ENCODE data around the gene RIC1. TPM values are rescaled to one million over a fixed set of nuclear protein-coding genes. Genes with fewer than 3 reads are reported as not detected.

RIC1 gene
- total and polyA plus RNA-seq, 9 of the 15 experiments (the other 6 are each of a cell fraction or from before 2014, with no cell fraction given): 3.2 to 25.8 (median 15.0) TPM

DNA sequence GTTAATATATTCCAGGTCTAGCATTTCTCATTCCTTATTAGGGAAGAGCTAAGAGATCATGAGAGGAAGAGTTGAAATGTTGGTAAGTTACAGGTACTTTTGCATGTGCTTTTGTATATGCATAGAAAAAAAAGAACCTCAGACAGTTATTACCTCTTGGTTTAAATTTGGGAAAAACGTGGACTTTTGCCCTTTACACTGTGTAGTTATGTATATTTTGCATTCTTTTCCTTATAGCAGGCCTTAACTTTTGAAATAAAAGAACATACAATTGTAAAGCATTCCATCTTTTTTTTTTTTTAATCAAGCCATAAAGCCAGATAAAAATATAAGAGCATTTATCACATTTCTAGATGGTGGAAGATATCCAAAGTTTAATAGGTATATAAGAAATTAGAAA lies 61.4 kb downstream of the RIC1 start:
- WGBS (ENCODE audit: insufficient coverage, low coverage, missing lambda C conversion rate): 67% methylated on average over 1 of the region's 1 CpG
- peaks cover 3% of the 10 kb centered on the region for H3K9me1 ChIP-seq (ENCODE audit: control insufficient read depth, insufficient read depth, low read length)
- no peak overlapping the region for H3K4me3 ChIP-seq
- no TSS peak for BruUV-seq (replicated peaks)
- in situ Hi-C loops (cut with MboI): no loop called here
- H3K4me1 ChIP-seq (replicated peaks in 1 of 2; ENCODE audit: control insufficient read depth in 2 of 2, insufficient read depth in 2 of 2, low read length in 2 of 2): peaks cover 0 to 4% of the 10 kb centered on the region in 2 experiments; a peak in 1 of 5 replicates
- H3K9me3 ChIP-seq (replicated peaks; ENCODE audit: control insufficient read depth, insufficient read depth, low read depth, low read length): no peaks in the 10 kb centered on the region
- H3K9ac ChIP-seq (ENCODE audit: insufficient read depth in 1 of 2, low read depth in 2 of 2, low read length in 2 of 2): no peak overlapping the region
- no peak overlapping the region for H3K4me2 ChIP-seq (ENCODE audit: insufficient read depth, low read length)
- no peak overlapping the region for H3K27ac ChIP-seq (ENCODE audit: extremely low read depth, low read depth, low read length)
- no peak for DNase-seq (ENCODE audit: extremely low read depth in 1 of 4, low spot score in 3 of 4)
- TF ChIP-seq PHF20 (IDR thresholded peaks at IDR 0.05; ENCODE audit: partially characterized antibody) (no peak), ZNF324 (CRISPR knock-in tag; IDR thresholded peaks at IDR 0.05) (no peak), ELF2 (CRISPR knock-in tag; IDR thresholded peaks at IDR 0.05) (no peak), GATA2 (CRISPR knock-in tag; IDR thresholded peaks at IDR 0.05) (no peak), MCM3 (IDR thresholded peaks at IDR 0.05) (no peak), MIER1 (IDR thresholded peaks at IDR 0.05; ENCODE audit: low read depth) (no peak), ARID2 (IDR thresholded peaks at IDR 0.05) (no peak), DACH1 (IDR thresholded peaks at IDR 0.05; ENCODE audit: partially characterized antibody) (no peak), ADNP (tag; IDR thresholded peaks at IDR 0.05) (no peak), PKNOX1 (IDR thresholded peaks at IDR 0.05) (no peak), PHF21A (IDR thresholded peaks at IDR 0.05; ENCODE audit: borderline replicate concordance, low read depth) (no peak), MYC (IDR thresholded peaks at IDR 0.05; ENCODE audit: low read depth, low read length) (no peak), MYC (CRISPR knock-in tag; IDR thresholded peaks at IDR 0.05; ENCODE audit: borderline replicate concordance, low read depth) (no peak)
- TF ChIP-seq, protein P1, sequence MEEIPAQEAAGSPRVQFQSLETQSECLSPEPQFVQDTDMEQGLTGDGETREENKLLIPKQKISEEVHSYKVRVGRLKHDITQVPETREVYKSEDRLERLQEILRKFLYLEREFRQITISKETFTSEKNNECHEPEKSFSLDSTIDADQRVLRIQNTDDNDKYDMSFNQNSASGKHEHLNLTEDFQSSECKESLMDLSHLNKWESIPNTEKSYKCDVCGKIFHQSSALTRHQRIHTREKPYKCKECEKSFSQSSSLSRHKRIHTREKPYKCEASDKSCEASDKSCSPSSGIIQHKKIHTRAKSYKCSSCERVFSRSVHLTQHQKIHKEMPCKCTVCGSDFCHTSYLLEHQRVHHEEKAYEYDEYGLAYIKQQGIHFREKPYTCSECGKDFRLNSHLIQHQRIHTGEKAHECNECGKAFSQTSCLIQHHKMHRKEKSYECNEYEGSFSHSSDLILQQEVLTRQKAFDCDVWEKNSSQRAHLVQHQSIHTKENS (CRISPR knock-in tag; IDR thresholded peaks at IDR 0.05): no peak
- TF ChIP-seq, protein P2, sequence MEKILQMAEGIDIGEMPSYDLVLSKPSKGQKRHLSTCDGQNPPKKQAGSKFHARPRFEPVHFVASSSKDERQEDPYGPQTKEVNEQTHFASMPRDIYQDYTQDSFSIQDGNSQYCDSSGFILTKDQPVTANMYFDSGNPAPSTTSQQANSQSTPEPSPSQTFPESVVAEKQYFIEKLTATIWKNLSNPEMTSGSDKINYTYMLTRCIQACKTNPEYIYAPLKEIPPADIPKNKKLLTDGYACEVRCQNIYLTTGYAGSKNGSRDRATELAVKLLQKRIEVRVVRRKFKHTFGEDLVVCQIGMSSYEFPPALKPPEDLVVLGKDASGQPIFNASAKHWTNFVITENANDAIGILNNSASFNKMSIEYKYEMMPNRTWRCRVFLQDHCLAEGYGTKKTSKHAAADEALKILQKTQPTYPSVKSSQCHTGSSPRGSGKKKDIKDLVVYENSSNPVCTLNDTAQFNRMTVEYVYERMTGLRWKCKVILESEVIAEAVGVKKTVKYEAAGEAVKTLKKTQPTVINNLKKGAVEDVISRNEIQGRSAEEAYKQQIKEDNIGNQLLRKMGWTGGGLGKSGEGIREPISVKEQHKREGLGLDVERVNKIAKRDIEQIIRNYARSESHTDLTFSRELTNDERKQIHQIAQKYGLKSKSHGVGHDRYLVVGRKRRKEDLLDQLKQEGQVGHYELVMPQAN (IDR thresholded peaks at IDR 0.05; ENCODE audit: borderline replicate concordance): no peak
- TF ChIP-seq, protein P3, sequence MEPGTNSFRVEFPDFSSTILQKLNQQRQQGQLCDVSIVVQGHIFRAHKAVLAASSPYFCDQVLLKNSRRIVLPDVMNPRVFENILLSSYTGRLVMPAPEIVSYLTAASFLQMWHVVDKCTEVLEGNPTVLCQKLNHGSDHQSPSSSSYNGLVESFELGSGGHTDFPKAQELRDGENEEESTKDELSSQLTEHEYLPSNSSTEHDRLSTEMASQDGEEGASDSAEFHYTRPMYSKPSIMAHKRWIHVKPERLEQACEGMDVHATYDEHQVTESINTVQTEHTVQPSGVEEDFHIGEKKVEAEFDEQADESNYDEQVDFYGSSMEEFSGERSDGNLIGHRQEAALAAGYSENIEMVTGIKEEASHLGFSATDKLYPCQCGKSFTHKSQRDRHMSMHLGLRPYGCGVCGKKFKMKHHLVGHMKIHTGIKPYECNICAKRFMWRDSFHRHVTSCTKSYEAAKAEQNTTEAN (CRISPR knock-in tag; IDR thresholded peaks at IDR 0.05): no peak
- intact Hi-C loops (cut with micrococcal nuclease): no loop called here
- H3K79me2 ChIP-seq (ENCODE audit: control insufficient read depth, insufficient read depth, low read length): peaks cover 23% of the 10 kb centered on the region
- no peak for ATAC-seq
- no peaks in the 10 kb centered on the region for H3K36me3 ChIP-seq (ENCODE audit: control insufficient read depth, insufficient read depth, low read length)
- FAIRE-seq: no peak
- H4K20me1 ChIP-seq (replicated peaks; ENCODE audit: control insufficient read depth, insufficient read depth, low read length): no peaks in the 10 kb centered on the region
- H3K27me3 ChIP-seq (ENCODE audit: control insufficient read depth in 2 of 2, insufficient read depth in 2 of 2, low read length in 2 of 2): no peaks in the 10 kb centered on the region
- CTCF ChIA-PET (ENCODE audit: low intra/inter-chr PET ratio): no interaction called here
- no peak overlapping the region for H2AFZ ChIP-seq (ENCODE audit: low read depth, low read length)
- POLR2A ChIA-PET: no interaction called here
